ENCODE results near the gene TBX1.

- TF ChIP-seq EZH2phosphoT487 (IDR thresholded peaks at IDR 0.05; ENCODE audit: low read depth, severe bottlenecking, unreplicated experiment) (no peak), CTCF (IDR thresholded peaks at IDR 0.05; ENCODE audit: poor library complexity) (no peak), EZH2 (IDR thresholded peaks at IDR 0.05; ENCODE audit: borderline replicate concordance) (no peak)
Observed at GRCh38 chr22:19748991-19749664, 11.4 kb upstream of the TBX1 start.

Measured in hepatocyte (in vitro differentiated cells).